Sciatic nerve (tissue), 2 donors: ENCODE data around the gene VWA3A. TPM values are rescaled to one million over a fixed set of nuclear protein-coding genes. Genes with fewer than 3 reads are reported as not detected.
"Not testable (repeated sequence)": the region's sequence is repeated elsewhere in the genome, so short reads cannot be mapped to it uniquely, and the experiment has no call there.

ENCODE experiments used
- ATAC-seq: fragments of 200-7000 bp; cut with Tn5 transposase; one replicate; pipeline ENCODE4 v1.9.1; 2020; ENCODE audit warnings: mild to moderate bottlenecking, moderate library complexity
- DNase-seq: peaks from one replicate; pipeline ENCODE4 v3.0.0-alpha.2; 2020; ENCODE audit warnings: low spot score
- intact Hi-C: fragments of 100-400 bp; cut with DNase I; formaldehyde crosslinking; loops from one replicate; pipeline ENCODE4 v1.14.2; 2022
- total RNA-seq: library from RNA; stranded (reverse); fragmentation: NEBNext Ultra II Directional; extraction: Animal tissue kit (Norgen Biotek cat#: 25700); gene quantifications from one replicate; pipeline ENCODE4 v1.2.1, GENCODE V29; 2021
- donor health status: DM: no; HTN: no; CAD: no.
- donor health status: DM: no; HTN: no; CAD: no.

Gene VWA3A
- total RNA-seq, 1 donor from 2014 or later = 0.71 TPM

DNA sequence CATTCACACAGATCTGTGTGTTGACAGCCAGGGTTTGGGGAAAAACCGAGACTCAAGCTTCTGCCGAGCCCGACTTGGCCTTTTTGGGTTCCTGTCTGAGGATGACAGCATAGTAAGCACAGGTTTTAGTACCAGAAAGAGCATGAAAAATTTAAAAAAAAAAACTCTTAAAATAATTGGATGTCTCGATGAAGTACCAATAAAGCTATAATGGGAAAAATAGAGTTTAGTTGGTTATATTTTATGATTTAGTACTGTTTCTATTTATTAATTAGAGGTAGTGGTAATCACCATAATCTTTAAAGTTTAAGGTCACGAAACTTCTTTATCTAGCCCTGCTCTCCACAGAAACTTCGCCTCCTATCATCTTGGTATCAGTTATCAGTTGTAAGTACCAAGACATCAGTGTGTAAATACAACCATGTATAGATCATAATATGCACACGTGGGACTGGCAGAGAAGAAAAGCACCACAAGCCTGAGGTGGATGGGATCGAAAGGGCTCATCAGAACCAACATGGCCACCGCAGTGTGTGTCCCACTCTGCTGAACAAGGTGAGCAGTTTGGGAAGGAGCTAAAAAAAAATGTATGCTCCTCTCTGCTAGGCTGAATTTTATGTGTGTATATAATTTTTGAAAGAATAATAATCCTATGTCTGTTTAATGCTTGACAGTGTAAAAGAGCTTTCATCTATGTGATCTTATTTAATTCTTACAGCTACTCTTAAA lies 99.4 kb downstream of the VWA3A start:
- DNase-seq (no peak), ATAC-seq (no peak)
- intact Hi-C loops = no loop called here

- intact Hi-C loops = no loop called here
Measured at GRCh38 chr16:22192261-22193062, 100.1 kb downstream of the VWA3A start.

GRCh38 chr16:22193063-22193411 lies 100.7 kb downstream of the VWA3A start:
- no peak for ATAC-seq

More at GRCh38 chr16:22192261-22193062, 100.1 kb downstream of the VWA3A start:
- ATAC-seq (peak; percentile 56), DNase-seq (peak; percentile 90)

DNA sequence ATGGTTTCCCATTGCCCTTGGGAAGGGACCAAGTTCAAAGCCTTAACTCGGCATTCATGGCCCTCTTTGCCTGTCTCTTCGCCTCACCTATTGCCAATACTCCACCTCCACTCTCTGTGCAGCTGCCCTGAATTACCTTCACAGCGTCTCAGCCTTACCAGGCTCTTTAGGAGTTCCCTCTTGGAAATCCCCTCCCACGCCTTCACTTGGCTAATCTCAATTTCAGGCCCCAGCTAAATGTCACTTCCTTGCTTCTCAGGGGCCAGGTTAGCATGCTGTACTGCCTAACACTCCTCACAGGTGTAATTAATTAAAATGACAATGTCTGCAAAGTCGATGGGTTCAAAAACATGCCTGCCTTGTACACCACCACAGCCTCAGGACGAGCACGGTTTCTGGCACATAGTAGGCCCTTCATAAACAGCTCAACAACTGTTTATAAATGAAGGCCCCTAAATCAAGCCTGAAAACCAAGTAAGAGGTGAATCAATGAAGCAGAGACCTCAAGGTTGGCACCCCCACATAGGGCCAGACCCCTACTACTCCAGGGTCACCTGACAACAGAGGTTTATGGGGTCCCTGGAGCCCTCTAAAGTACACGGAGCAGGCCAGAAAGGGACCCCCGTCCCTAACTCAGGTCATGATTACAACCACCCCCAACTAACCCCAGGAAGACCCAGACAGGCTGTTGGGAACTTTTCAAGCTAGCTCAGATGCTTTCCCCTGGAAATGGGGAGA lies 102.5 kb downstream of the VWA3A start:
- ATAC-seq (no peak), DNase-seq (no peak)
- intact Hi-C loops = no loop called here

More at GRCh38 chr16:22193063-22193411, 100.7 kb downstream of the VWA3A start:
- intact Hi-C loops = no loop called here
- no peak for DNase-seq

- intact Hi-C loops = no loop called here
- DNase-seq (no peak), ATAC-seq (no peak)
Measured at GRCh38 chr16:22195445-22195694, 103.0 kb downstream of the VWA3A start.

DNA sequence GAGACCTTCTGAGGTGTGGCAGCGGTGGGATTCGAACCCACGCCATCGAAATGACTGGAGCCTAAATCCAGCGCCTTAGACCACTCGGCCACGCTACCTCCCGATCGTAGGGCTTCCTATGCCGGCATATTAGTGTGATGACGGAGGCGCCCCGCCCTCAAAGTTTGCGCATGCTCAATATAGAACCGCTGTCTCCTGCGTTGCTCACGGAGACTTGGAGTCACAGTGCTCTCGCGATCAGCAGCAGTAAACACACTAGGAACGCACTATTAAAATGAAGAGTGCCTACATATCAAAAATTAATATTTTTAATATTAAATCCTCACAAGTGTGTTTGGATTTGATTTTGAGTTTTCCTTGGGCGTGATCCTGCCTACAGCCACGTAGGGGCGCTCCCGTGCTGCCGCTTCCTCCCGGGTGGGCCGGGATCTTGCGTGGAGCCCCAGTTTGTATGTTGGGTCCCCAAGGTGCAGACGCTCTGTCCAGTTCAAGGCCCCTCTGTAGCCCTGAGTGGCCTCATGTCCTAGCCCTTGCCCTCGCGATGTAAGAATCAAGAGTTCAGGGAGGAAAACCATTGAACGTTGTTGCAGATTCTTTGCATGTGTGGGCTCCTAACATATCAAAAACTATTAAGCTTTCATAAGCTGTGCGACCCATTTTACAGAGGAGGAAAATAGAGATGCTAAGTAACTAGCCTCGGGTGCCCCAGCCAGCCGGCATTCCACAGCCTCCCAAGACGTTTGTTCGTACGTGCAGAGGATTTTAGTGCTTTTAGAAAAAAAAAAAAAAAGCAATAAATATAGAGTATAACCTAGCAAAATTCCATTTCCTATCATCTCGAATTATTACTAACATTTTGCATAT lies 103.6 kb downstream of the VWA3A start:
- intact Hi-C loops = no loop called here
- ATAC-seq (peak; percentile 61), DNase-seq (peak; percentile 97)

- DNase-seq = not testable (repeated sequence)
Measured at GRCh38 chr16:22196559-22197168, 104.3 kb downstream of the VWA3A start.

GRCh38 chr16:22198547-22199293 lies 106.4 kb downstream of the VWA3A start:
- intact Hi-C loops = no loop called here
- no peak for DNase-seq
- no peak for ATAC-seq

More at GRCh38 chr16:22196559-22197168, 104.3 kb downstream of the VWA3A start:
- ATAC-seq, intact Hi-C loops: not testable (repeated sequence)

GRCh38 chr16:22202261-22202637 lies 109.9 kb downstream of the VWA3A start:
- intact Hi-C loops = no loop called here
- ATAC-seq (no peak), DNase-seq (no peak)

GRCh38 chr16:22203091-22203490 lies 110.8 kb downstream of the VWA3A start:
- no peak for ATAC-seq
- intact Hi-C loops = no loop called here
- no peak for DNase-seq

- intact Hi-C loops = no loop called here
- ATAC-seq (no peak), DNase-seq (no peak)
Measured at GRCh38 chr16:22204091-22204655, 111.8 kb downstream of the VWA3A start.

DNA sequence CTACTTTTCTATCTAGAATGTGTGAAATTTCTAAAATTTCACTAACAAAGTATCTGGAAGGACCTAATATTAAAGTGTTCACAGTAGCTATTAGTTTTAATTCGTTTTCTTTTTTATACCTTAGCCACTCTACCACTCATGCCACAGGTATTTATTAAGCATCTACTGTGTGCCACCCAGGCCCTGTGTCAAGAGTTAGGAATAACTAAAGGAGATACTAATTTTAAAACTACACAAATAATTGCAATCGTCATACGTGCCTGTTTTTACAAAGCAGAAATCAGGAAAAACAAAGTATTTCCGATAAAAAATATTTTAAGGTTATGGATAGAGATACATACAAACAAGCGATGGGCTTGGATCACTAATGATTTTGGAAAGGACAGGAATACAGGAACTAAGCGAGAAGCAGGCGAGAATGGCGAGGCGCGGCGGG lies 113.3 kb downstream of the VWA3A start:
- no peak for DNase-seq
- intact Hi-C loops = loop anchor here (5.0 kb wide), 1 partner anchor 92 kb away; the partner anchor contains the start of gene POLR3E
- no peak for ATAC-seq

- ATAC-seq = peak; percentile 95
- DNase-seq = peak; percentile 92
- intact Hi-C loops = loop anchor here (5.0 kb wide), 1 partner anchor 91 kb away; the partner anchor contains the start of gene POLR3E
Measured at GRCh38 chr16:22206013-22206841, 113.9 kb downstream of the VWA3A start, which contains the start of gene EEF2K. Gene EEF2K (plus strand): TSS chr16:22206278. CDS start chr16:22225730, 19,452 bp downstream.
